Heart left ventricle (tissue), 16 donors: Measurements from ENCODE around the gene KCTD10. TPM values are rescaled to one million over a fixed set of nuclear protein-coding genes. Genes with fewer than 3 reads are reported as not detected.
A peak's percentile ranks its signal among the peaks of the same experiment; 100 is the strongest.

Source experiments
- ATAC-seq, 4 donors: fragments of 200-7000 bp; cut with Tn5 transposase; one replicate each; pipeline ENCODE4 v1.9.1; 2020 to 2022; ENCODE audit warnings: moderate library complexity in 4 of 4, mild to moderate bottlenecking in 3 of 4, moderate number of reproducible peaks in 1 of 4
- DNase-seq, 5 donors: peaks; one replicate each; pipeline ENCODE4 v3.0.0-alpha.2; 2020
- H3K27ac ChIP-seq, 12 donors: fragments of 200-600 bp; sonication (generic) in 4 of 12; one replicate each; pipeline versions ENCODE4 v1.5.0 to v1.8.0; 2016 to 2022; ENCODE audit warnings: mild to moderate bottlenecking in 2 of 12
- H3K27me3 ChIP-seq, 9 donors: fragments of 200-600 bp; sonication (generic) in 2 of 9; one replicate each; pipeline versions ENCODE4 v1.5.1 to v1.8.0; 2016 to 2022; ENCODE audit warnings: mild to moderate bottlenecking in 3 of 9
- H3K36me3 ChIP-seq, 9 donors: fragments of 200-600 bp; sonication (generic) in 2 of 9; one replicate each; pipeline versions ENCODE4 v1.5.0 to v1.8.0; 2018 to 2022; ENCODE audit warnings: mild to moderate bottlenecking in 2 of 9
- H3K4me1 ChIP-seq, 12 donors: fragments of 200-600 bp; sonication (generic) in 4 of 12; one replicate each; pipeline versions ENCODE4 v1.5.0 to v1.8.0; 2016 to 2022; ENCODE audit warnings: mild to moderate bottlenecking in 3 of 12
- H3K4me3 ChIP-seq, 12 donors: fragments of 200-600 bp; sonication (generic) in 4 of 12; one replicate each; pipeline versions ENCODE4 v1.5.0 to v1.8.0; 2017 to 2022; ENCODE audit warnings: mild to moderate bottlenecking in 9 of 12, moderate library complexity in 4 of 12
- H3K9me3 ChIP-seq, 12 donors: fragments of 200-600 bp; sonication (generic) in 4 of 12; one replicate each; pipeline versions ENCODE4 v1.5.0 to v1.8.0; 2016 to 2022; ENCODE audit warnings: mild to moderate bottlenecking in 1 of 12
- CTCF ChIP-seq, 12 donors: fragments of 200-600 bp; sonication (generic) in 4 of 12; IDR thresholded peaks; one replicate each; pipeline versions ENCODE4 v1.5.0 to v1.8.0; 2018 to 2022; ENCODE audit warnings: antibody characterized with exemption in 12 of 12, mild to moderate bottlenecking in 5 of 12
- POLR2A ChIP-seq, 2 donors: fragments of 450-650 bp; IDR thresholded peaks; one replicate each; pipeline ENCODE4 v1.6.1; 2017; ENCODE audit warnings: antibody characterized with exemption in 2 of 2, mild to moderate bottlenecking in 2 of 2, moderate library complexity in 2 of 2
- WGBS, 4 donors: extraction: QIAGEN DNeasy Blood & Tissue Kit in 2 of 4; methylation state at CpG; one replicate each; pipeline versions ENCODE4 v1.1.5 to v1.1.7; 2013 to 2018; 5-methylcytosine and 5-hydroxymethylcytosine counted together
- intact Hi-C, 10 donors: fragments of 100-400 bp; cut with DNase I; formaldehyde crosslinking; loops; one replicate each; pipeline versions ENCODE4 v1.11.1 to v1.14.2; 2022
- polyA plus RNA-seq, 2 donors: library from polyadenylated mRNA; stranded (reverse); fragments of 200-250 nt; gene quantifications; one replicate each; pipeline ENCODE4 v1.2.3, GENCODE V29; 2013
- total RNA-seq, 9 donors: library from RNA; depleted of rRNA in 2 of 9; stranded (reverse); fragments of >200 nt in 2 of 9; fragmentation: NEBNext Ultra II Directional in 3 of 9; extraction: Animal tissue kit (Norgen Biotek cat#: 25700) in 3 of 9; gene quantifications; one replicate each; pipeline versions ENCODE4 v1.1.0 to v1.2.4, GENCODE V29; 2016 to 2023
- donor health status: ischemic (EF 13 %, LVEDD 7.1; RV severe dilation, severe dysfunction).
- donor health status: healthy with polysubstance abuse.
- donor health status: DM: no; HTN: yes; CAD: no.
- donor health status: DM: no; HTN: no; CAD: no.
- donor health status: ischemic (EF 25% LVEDD 6.9; RV normal size, moderate dysfunction).
- donor health status: ischemic (EF 25% LVEDD 5.7; RV mildly dilated, moderate dysfunction).
- donor health status: healthy.
- donor health status: DM: yes; HTN: yes; CAD: no.
- donor health status: ischemic (EF 35%, LVEDD 5.7; RV mildly dilated, moderate dysfunction).
- donor health status: nonischemic (EF 11% LVEDD 7.7; RV severe dilation, severe dysfunction).
- donor health status: DM: yes; HTN: yes; CAD: no.
- donor health status: PGD.
- donor health status: ischemic (EF 29% LVEDD 5.4; RV normal size, mild dysfunction).
- donor health status: nonischemic (EF 23%, LVEDD 6.1; RV moderate dilation, normal function).

Gene KCTD10
- total and polyA plus RNA-seq, 11 donors = 9.5 to 52.3 (median 37.1) TPM

- WGBS, 4 donors = 88 to 93% (median 90%) methylated on average over 2 to 3 of the region's 3 CpGs
- peaks cover 11 to 76% (median 52%) of the 10 kb centered on the region in 12 donors for H3K4me1 ChIP-seq
- TF ChIP-seq POLR2A (IDR thresholded peaks at IDR 0.05) (no peak), CTCF (IDR thresholded peaks at IDR 0.05) (no peak)
These were observed 4.1 kb downstream of the KCTD10 start for GRCh38 chr12:109473006-109473405.

GRCh38 chr12:109469517-109469916 is 7.6 kb downstream of the KCTD10 start:
- Histone ChIP-seq H3K27me3 (no peaks in the 10 kb centered on the region), H3K4me3 (no peak overlapping the region), H3K27ac (peak overlapping the region in 1 of 12 donors; percentile 93), H3K9me3 (no peaks in the 10 kb centered on the region), H3K36me3 (peaks cover 0 to 84% (median 36%) of the 10 kb centered on the region in 9 donors), H3K4me1 (peaks cover 27 to 89% (median 66%) of the 10 kb centered on the region in 12 donors)
- no peak for ATAC-seq
- 84 to 92% (median 89%) methylated on average over 10 of the region's 10 CpGs for WGBS, 4 donors
- intact Hi-C loops = no loop called here
- TF ChIP-seq CTCF (IDR thresholded peaks at IDR 0.05) (no peak), POLR2A (IDR thresholded peaks at IDR 0.05) (no peak)
- DNase-seq = no peak

More at GRCh38 chr12:109473006-109473405, 4.1 kb downstream of the KCTD10 start:
- Histone ChIP-seq H3K4me3 (no peak overlapping the region), H3K27me3 (no peaks in the 10 kb centered on the region), H3K27ac (peak overlapping the region in 3 of 12 donors; percentile 12 to 54 (median 35)), H3K9me3 (no peaks in the 10 kb centered on the region), H3K36me3 (peaks cover 0 to 55% (median 26%) of the 10 kb centered on the region in 9 donors)
- DNase-seq (no peak), ATAC-seq (no peak)
- intact Hi-C loops = no loop called here

- DNase-seq = no peak
- Histone ChIP-seq H3K27me3 (no peaks in the 10 kb centered on the region), H3K9me3 (no peaks in the 10 kb centered on the region), H3K36me3 (peaks cover 0 to 78% (median 32%) of the 10 kb centered on the region in 9 donors), H3K4me1 (peaks cover 38 to 88% (median 71%) of the 10 kb centered on the region in 12 donors), H3K27ac (peak overlapping the region; percentile 6 to 100 (median 94)), H3K4me3 (no peak overlapping the region)
- intact Hi-C loops = no loop called here
- WGBS, 4 donors = 59 to 64% (median 61%) methylated on average over 7 of the region's 8 CpGs
- peak in 2 of 4 donors; percentile 5 for ATAC-seq
- peak in 1 of 12 donors; percentile 6 for TF ChIP-seq CTCF (IDR thresholded peaks at IDR 0.05)
- TF ChIP-seq POLR2A (IDR thresholded peaks at IDR 0.05) = peak in 1 of 2 donors; percentile 19
These were observed 9.0 kb downstream of the KCTD10 start for GRCh38 chr12:109467978-109468676.

GRCh38 chr12:109466821-109467220 is 10.3 kb downstream of the KCTD10 start:
- H3K27me3 ChIP-seq = no peaks in the 10 kb centered on the region
- DNase-seq (no peak), ATAC-seq (no peak)
- no peak overlapping the region for H3K4me3 ChIP-seq
- no peaks in the 10 kb centered on the region for H3K9me3 ChIP-seq
- peaks cover 48 to 92% (median 79%) of the 10 kb centered on the region in 12 donors for H3K4me1 ChIP-seq
- H3K27ac ChIP-seq = peak overlapping the region in 11 of 12 donors; percentile 59 to 100 (median 96)
- 23 to 54% (median 47%) methylated on average over 2 to 3 of the region's 3 CpGs for WGBS, 4 donors
- peaks cover 0 to 67% (median 27%) of the 10 kb centered on the region in 9 donors for H3K36me3 ChIP-seq
- no peak for TF ChIP-seq POLR2A (IDR thresholded peaks at IDR 0.05)
- TF ChIP-seq CTCF (IDR thresholded peaks at IDR 0.05) = no peak
- intact Hi-C loops = no loop called here
